ENCODE data around the gene DLEC1. TPM values are rescaled to one million over a fixed set of nuclear protein-coding genes. Genes with fewer than 3 reads are reported as not detected.
"Not testable (repeated sequence)": the region's sequence is repeated elsewhere in the genome, so short reads cannot be mapped to it uniquely, and the experiment has no call there.

Gene DLEC1
- total RNA-seq, 1 donor from 2014 or later = 0.10 TPM

GRCh38 chr3:38154625-38155255 is 115.7 kb downstream of the DLEC1 start:
- DNase-seq = no peak

DNA sequence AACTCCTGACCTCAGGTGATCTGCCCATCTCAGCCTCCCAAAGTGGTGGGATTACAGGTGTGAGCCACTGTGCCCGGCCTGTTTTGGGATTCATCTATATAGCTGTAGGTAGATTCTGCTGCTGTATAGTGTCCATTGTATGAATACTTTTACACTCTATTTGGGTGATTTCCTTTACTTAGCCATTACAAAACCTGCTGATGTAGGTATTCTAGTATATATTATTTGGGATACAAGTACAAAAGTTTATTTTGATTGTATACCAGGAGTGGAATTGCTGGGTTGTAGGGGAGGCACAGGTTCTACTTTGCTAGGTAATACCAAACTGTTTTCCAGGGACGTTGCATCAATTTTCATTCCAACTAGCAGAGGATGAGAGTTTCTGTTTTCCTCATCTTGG is 116.8 kb downstream of the DLEC1 start:
- DNase-seq = no peak

- no peak for DNase-seq
Observed at GRCh38 chr3:38157117-38157516, 118.1 kb downstream of the DLEC1 start.

DNA sequence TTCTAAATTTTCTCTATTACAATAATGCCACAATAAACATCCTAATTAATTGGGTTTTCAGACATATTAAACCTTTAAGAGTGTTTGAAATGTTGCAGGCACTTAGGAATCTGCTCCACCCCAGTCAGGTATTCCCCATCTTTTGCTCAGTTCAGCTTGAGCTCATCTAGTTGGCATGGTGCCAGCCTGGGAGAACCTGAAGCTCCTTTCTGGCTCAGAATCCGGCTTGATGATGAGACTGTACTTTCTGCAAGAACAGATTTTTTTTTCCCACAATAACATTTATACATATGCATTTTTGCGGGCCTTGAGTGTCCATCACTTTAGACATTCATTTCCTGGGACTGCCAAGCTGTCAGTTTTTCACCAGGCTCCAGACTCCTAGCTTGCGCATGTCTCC is 118.6 kb downstream of the DLEC1 start:
- DNase-seq = peak; percentile 66

GRCh38 chr3:38158472-38158871 is 119.5 kb downstream of the DLEC1 start:
- DNase-seq = no peak

DNA sequence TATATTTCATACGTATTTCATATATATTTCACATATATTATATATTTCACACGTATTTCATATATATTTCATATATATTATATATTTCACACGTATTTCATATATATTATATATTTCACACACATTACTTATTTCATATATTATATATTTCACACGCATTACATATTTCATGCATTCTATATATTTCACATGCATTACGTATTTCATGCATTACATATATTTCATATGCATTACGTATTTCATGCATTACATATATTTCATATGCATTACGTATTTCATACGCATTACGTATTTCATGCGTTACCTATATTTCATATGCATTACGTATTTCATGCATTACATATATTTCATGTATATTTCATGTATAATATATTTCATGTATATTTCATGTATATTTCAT is 121.7 kb downstream of the DLEC1 start:
- not testable (repeated sequence) for DNase-seq

DNA sequence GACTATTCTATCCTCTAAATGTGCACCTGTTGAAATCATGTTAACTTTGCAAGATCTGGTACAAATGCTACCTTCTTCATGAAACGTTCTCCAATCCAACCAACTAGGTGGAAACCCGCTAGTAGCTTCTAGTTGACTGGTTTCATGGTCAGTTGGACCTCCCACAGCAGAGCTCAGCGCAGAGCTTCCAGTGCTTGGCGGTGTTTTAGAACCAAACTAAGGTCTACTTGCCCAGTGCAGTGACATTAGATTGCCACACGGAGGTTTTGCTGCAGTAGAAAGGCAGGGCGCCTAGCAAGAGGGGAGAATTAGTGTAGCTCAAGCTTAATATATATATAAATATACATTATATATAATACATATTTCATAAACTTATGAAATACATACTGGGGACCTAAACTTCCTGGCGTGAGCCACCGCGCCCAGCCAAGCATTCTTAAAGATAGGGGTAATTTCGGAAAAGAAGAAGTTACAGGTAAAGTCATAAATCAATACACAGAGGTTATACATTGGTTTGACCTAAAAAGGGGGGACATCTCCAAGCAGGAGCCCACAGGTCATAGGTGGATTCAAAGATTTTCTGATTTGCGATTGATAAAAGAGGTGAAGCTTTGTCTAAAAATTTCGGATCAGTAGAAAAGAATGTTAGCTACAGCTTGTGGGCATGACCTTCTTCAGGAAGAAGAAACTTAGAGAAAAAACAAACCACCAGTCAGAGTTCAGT is 124.3 kb downstream of the DLEC1 start:
- DNase-seq = no peak

DNA sequence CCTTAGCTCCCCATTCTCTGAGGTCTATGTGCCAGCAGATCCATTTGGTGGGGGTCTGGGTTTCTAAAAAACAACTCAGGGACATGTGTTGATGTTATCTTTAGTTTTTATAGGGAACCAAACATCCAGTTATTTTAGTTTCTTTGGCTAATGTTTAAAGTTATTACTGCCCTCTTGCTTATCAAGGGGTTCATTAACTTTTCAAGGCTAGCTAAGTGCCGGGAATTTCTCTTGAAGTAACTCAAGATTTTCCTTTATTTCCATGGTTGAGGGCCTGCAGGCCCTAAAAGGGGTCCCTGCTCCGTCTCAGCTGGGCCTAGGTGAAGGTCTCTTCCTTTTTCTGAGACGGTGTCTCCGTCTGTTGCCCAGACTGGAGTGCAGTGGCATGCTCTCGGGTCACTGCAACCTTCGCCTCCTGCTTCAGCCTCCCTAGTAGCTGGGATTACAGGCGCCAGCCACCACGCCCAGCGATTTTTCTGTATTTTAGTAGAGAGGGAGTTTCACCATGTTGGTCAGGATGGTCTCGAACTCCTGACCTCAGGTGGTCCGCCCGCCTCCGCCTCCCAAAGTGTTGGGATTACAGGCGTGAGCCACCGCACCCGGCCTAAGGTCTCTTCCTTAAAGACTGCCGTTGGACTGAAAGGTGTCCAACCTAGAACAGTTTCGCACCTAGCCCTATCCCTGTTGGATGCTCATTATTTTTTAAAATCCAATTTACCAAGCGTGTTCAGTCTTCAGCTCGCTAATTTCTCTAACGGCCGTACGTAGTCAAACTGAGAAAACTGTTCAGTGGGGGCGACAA is 125.0 kb downstream of the DLEC1 start:
- no peak for DNase-seq

DNA sequence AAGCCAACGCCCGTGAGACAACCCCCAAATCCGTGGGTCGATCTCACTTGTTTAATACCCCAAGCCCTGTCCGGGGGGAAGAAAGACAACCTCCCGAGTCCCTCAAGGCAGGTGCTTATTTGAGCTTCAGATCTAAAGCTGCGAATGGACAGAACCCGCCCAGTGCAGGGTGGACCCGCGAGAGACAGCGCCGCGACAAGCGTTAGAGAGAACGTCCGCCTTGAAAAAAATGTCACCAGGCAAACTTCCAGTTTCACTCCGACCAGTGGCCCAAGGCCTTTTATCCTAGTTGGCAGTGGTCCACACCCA is 125.6 kb downstream of the DLEC1 start:
- no peak for DNase-seq

- DNase-seq = peak; percentile 100
Observed at GRCh38 chr3:38164952-38165721, 126.1 kb downstream of the DLEC1 start, which contains the start of gene OXSR1. Gene OXSR1 (plus strand): TSS chr3:38165537. CDS start chr3:38165877, 340 bp downstream.

DNA sequence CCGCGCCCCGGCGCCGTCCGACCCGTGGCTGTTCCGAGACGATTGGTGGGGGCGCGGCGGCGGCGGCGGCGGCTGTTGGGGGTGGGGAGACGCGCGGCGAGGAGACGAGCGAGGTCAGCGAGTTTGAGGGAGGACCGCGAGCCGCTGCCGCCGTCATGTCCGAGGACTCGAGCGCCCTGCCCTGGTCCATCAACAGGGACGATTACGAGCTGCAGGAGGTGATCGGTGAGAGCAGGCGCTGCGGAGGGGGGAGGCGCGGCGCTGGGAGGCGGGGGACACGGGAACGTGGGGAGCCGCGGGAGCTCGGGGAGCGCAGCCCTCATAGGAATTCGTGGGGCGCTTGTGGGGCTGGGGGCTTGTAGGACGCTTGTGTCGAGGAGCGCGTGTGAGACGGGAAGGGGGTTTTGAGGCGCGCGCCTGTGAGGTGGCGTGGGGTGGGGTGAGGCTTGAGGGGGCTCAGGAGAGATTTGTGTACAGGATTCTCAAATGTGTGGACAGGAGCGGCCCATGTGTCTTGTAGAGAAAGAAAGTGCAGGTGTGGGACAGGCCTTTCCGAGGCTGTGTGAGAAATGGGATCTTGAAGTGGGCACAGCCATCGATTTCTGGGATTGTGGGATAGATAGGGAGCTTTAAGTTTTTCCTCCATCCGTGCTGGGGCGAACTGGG is 126.8 kb downstream of the DLEC1 start:
- DNase-seq = peak; percentile 45

DNA sequence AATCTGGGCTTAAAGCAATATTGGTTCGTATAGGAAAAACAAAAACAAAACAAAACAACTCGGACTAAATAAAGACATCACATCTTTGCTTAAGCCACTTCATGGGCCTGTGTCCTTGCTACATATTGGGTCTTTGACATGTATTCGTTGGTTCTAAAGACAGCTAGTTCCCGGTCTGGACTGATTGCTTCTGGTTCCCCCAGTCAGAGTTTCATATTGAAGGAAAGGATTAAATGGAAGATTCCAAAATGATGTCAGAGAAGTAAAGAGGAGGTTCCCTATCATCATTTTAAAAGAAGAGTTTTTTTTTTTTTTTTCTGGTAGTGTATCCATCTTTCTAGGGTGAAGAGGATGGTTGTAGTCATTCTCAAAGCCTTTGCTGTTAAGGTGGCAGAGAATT is 128.6 kb downstream of the DLEC1 start:
- DNase-seq = no peak

DNA sequence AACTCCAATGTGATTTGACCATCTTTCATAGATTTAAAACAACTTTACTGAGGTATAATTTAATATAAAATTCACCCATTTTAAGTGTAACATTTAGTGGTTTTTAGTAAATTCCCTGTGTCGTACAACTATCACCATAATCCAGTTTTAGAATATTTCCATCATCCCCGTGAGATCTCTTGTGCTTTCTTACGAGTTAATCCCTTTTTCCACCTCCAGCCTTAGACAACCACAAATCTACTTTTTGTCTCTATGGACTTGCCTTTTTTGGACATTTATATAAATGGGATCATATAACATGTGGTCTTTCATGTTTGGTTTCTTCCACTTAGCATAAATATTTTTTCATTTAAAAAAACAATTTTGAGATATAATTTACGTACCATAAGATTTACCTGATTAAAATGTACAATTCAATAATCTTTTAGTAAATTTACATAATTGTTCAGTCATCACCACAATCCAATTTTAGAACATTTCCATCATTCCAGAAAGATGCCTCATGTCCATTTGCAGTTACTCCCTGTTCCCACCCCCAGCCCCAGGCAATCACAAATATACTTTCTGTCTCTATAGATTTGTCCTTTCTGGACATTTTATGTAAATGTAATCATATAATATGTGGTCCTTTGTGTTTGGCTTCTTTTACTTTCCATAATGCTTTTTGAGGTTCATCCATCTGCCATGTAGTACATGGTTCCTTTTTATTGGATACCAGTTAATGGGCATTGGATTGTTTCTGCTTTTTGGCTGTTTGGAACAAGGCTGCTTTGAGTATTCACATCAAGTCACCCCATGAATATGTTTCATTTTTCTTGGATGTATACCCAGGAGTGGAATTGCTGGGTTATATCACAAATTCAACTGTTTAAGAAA is 129.4 kb downstream of the DLEC1 start:
- DNase-seq = no peak

DNA sequence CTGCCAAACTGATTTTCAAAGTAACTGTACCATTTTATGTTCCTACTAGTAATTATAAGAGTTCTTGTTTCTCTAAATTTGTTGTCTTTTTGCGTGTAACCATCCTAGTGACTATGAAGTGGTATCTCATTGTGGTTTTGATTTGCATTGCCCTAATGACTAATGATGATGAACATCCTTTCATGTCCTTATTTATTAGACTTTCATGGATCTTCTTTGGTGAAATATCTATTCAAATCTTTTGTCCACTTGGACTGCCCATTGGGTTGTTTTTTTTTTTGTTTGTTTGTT is 130.0 kb downstream of the DLEC1 start:
- no peak for DNase-seq

- DNase-seq = no peak
Observed at GRCh38 chr3:38170722-38171121, 131.7 kb downstream of the DLEC1 start.

- DNase-seq = no peak
Observed at GRCh38 chr3:38171622-38172021, 132.6 kb downstream of the DLEC1 start.

Small RNAs within 50 kb of the gene (small RNA-seq; reads per million reads assigned to genes)
- gene RF00019 (ENCODE audit: low replicate concordance) = not detected

Other genes starting within 250 kb of the DLEC1 start
- gene CTDSPL, start 177.3 kb upstream of the DLEC1 start, total RNA-seq = 29.4 TPM
- gene VILL, start 48.4 kb upstream of the DLEC1 start, total RNA-seq = 7.0 TPM
- 24.3 TPM for gene PLCD1, start 9.6 kb upstream of the DLEC1 start, total RNA-seq
- 42.0 TPM for gene ACAA1, start 97.9 kb downstream of the DLEC1 start, total RNA-seq
- 14.1 TPM for gene MYD88, start 99.5 kb downstream of the DLEC1 start, total RNA-seq
- 43.6 TPM for gene OXSR1, start 126.3 kb downstream of the DLEC1 start, total RNA-seq
- 0.51 TPM for gene SLC22A13, start 226.6 kb downstream of the DLEC1 start, total RNA-seq
- gene SLC22A14, start 243.1 kb downstream of the DLEC1 start, total RNA-seq = not detected

Data from tongue (tissue), 3 donors.